Cortex of kidney (tissue), 1 donor: ENCODE results near the gene WNT5B.

Experiments used
- DNase-seq: peaks from one replicate; lab custom pipeline; 2025; lab: John Stamatoyannopoulos, UW

The WNT5B gene

DNA sequence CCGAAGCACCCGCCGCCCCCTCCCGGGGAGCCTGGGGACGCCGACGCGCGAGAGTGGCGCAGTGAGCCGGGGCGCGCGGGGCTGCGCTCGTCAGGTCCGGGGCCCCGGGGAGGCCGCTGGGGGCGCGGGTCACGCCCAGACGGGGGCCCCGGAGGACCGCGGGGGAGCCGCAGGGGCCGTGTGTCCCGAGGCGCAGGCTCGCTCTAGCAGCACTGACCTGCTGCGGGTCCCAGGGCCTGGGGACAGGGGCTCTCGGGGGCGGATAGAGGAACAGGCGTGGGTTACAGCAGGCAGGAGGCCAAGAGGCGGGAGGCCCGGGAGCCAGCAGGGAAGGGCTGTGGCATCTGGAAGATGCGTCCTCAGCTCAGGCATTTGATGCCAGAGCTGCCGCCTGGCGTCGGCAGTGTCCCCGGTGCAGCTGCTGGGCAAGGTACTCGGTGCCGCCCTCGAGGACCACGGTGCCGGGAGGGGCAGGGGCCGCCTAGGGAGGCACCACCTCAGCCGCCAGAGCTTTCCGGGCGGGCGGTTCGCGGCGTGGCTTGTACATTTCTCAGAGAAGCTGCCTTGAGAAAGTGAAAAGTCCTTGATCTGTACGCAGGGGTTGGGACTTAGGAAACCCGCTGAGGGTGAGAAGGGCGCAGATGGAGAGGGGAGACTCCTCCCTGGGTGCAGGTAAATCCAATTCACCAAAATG, 1.2 kb downstream of the WNT5B start:
- DNase-seq, result no peak

DNA sequence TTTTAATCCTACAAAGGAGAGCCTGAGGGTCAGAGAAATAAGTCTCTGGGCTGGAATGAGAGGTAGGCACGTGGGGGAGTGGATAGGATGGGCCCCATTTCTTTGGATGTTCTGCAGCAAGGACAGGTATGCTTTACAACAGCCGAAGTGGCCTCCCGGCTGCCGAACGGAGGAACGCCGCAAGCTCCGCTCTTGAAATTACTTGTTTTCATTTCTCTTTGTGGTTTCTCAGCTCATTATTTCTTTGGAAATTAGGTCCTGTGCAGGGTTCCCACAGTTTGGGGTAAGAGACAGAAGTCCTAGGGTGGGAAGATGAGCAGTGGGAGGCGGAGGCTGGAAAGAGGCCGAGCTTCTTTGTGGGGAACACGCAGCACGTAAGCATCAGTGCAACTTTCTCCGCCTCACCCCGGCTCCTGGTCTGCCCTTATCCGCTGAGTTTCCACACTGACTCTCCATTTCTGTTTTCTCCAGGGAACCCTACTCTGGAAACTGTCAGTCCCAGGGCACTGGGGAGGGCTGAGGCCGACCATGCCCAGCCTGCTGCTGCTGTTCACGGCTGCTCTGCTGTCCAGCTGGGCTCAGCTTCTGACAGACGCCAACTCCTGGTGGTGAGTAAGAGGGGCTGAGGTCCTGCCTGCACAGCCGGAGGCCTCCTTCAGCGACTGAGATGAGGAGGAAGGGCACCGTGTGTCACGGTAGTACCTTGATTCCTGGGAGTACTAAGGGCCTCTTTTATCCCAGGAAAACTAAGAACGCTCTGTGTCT, 2.0 kb downstream of the WNT5B start:
- no peak for DNase-seq

GRCh38 chr12:1632702-1633101, 3.7 kb downstream of the WNT5B start:
- no peak for DNase-seq

DNA sequence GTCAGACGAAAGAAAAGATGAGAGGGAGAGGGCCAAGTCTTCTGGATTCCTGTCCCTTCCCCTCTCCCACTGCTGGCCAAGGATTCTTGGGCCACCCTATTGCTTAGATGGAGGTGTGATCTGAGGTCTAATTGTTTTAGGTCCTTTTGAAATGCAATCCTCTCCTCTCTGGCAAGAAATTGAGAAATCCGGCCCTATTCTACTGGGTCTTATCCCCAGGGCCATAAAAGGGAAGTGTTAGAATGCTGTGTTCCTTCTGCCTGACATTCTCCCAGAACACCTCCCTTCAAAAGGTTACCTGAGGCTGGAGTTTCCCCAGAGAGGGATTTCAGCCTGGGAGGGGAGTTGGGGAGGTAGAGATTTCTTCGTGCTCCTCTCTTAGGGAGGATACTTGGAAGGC, 4.4 kb downstream of the WNT5B start:
- DNase-seq, result no peak

DNA sequence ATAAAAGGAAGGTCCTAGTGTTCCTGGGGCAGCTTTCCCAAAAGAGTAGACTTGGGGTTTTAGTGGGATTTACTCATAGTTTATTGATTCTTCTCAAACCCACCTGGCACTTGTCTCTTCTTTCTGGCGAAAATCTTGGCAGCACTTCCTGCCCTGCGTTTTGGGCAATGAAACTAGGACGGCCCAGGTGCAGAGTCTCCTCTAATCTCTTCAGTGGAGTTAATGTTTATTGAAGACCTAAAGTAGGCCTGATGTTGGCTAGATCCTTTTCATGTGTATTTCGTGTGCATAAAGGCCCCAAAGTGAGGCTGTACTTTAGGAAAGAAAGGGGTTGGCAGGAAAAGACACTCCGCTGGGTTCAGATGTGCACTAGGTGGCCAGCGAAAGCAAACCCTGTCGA, 5.1 kb downstream of the WNT5B start:
- DNase-seq, result no peak

- DNase-seq, result no peak
These were observed 5.7 kb downstream of the WNT5B start for GRCh38 chr12:1634590-1635191.

DNA sequence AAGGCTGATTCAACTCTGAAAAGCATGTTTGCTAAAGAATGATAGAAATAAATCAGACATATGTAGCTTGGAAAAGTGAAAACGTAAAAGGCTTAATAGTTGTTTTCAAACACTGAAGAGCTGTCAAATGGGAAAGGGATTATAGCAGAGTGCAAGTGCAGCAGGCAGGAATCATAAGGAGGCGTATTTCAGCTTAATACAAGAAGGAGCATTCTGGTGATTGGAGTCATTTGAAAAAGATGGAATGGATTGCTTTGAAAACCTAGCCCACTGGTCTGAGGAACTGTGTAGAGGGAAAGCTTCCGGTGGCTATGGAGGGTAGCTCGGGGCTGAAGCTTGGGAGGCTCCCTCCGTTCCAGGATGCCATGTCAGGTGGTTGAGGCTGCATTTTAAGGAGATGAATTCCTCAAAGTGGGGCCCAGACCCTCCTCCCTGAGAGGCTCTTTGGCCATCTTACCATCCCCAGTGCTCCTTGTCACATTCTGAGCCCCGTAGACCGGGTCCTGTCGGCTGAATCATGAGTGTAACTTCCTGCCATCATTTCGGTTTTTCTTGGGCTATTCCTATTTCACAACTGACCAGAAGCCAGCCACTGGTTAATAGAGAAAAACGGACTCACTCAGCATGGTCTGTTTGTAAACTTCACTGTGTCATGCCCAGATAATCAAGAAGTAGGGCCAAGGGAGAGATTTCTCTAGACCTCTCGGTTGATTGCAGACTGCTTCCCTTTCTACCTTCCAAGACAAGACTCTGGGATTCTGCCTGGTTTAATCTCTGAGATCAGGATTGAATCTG, 6.5 kb downstream of the WNT5B start:
- no peak for DNase-seq

DNA sequence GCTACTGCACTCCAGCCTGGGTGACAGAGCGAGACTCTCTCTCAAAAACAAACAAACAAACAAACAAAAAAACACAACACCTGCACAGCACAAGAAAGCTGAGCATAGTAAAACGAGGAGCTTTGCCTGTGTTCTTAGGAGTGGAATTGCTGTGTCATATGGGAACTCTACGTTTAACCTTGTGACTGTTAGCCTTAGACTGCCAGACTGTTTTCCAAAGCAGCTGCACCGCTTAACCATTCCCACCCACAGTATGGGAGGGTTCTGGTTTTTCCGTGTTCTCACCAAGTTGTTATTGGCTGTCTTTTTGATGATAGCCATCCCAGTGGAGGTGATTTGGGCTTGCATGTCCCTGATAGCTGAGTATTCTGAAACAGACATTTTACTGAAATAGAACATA, 9.2 kb downstream of the WNT5B start:
- no peak for DNase-seq

GRCh38 chr12:1639538-1639937, 10.5 kb downstream of the WNT5B start:
- no peak for DNase-seq

- DNase-seq, result no peak
These were observed 11.6 kb downstream of the WNT5B start for GRCh38 chr12:1640328-1641234.

GRCh38 chr12:1642513-1642912, 13.5 kb downstream of the WNT5B start:
- DNase-seq, result no peak

- DNase-seq, result no peak
These were observed 14.0 kb downstream of the WNT5B start for GRCh38 chr12:1643043-1643442.

DNA sequence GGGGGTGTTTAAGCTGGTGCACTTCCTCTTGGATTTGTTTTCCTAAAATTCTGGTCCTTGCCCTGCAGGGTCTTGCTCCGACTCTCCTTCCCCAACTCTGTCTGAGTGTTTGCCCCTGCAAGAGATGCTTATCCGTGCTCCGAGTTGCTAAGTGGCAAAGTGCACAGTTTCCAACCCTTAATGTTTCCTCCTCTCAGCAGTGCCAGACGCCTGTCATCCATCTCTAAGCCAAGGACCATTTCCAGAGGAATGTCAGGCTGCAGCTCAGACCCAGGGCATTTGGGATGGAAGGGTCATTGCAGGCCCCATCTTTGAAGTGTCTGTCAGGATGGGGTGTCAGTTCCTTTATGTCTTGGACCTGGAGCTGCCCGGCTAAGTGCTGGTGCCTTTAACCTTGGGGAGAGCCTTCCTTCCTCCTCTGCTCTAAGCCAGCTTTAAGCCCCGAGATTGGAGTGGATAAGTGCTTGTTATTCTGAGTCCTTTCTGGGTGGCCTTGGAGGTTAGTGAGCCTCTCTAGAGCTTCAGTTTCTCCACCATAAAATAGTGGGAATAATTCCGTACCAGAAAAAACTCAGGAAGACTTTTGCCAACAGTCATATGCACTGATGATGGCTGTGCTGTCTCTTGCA, 15.0 kb downstream of the WNT5B start:
- DNase-seq, result no peak

- no peak for DNase-seq
These were observed 15.8 kb downstream of the WNT5B start for GRCh38 chr12:1644534-1645438.

DNA sequence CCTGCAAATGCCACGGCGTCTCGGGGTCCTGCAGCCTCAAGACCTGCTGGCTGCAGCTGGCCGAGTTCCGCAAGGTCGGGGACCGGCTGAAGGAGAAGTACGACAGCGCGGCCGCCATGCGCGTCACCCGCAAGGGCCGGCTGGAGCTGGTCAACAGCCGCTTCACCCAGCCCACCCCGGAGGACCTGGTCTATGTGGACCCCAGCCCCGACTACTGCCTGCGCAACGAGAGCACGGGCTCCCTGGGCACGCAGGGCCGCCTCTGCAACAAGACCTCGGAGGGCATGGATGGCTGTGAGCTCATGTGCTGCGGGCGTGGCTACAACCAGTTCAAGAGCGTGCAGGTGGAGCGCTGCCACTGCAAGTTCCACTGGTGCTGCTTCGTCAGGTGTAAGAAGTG, 16.8 kb downstream of the WNT5B start:
- DNase-seq, result no peak

GRCh38 chr12:1646569-1647284, 17.7 kb downstream of the WNT5B start:
- no peak for DNase-seq

DNA sequence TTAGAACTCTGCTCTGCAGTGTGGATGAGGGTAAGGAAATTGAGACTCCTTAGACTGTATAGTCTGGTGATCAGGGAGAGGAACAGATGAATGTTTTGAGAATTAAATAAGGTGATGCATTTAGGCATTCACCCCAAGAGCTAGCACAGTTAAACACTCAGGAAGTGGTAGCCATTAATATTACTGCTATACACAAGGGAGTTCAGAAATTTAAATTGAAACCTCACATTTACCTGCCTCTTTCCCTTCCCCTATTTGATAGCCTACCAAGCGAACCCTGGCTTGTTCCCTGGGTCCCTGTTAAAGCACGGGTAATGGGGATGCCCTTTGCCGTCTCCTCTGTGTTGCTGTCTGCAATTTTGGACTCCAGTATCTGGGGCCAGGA, 18.2 kb downstream of the WNT5B start:
- DNase-seq, result no peak

DNA sequence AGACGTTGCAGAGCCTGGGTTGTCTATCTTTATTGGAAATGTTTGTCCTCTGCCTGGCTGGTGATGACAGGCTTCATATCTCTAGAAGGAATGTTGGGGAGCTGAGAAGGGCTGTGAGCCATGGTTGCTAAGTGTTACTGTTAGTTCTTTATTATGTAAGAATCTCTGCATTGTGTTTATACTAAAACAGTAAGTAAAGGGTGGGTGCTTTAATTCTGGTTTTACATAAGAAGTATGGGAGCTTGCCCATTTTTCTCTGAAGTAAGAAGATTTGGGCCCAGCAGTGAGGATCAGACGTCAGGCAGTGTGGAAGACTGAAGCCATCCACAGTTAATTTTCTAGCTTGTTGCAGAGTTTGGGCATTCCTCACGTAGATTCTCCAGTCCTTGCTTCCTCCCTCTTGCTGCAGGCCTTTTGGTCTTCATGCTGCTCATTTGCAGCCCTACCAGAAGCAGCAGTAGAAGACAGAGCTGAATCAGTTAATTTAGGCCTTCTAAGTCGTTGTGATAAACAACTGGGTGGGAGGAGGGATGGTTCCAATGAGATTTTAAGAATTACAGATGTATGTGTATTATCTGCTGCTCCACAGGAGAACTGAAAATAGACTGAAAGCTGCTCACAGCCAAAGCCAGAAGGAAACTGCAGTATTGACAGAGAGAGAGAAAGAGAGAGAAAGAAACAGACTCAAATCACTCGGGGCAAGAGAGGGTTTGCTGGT, 21.4 kb downstream of the WNT5B start:
- no peak for DNase-seq

DNA sequence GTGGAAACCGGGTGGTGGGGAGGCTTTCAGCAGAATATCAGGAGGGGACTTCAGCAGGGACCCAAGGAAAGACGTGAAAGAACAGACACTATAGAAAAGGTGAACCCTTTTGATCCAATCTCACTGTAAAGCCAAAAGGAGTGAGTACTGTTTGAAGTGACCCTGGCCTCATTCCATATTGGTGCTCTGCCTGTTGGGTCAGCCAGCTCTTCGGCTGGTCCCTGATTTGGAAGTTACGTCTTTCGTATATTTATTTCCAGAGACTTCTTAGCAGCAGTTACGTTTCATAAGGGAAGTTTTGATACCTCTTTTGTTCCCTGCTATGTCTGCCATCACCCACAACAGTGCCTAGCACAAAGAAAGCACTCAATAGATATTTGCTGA, 21.9 kb downstream of the WNT5B start:
- DNase-seq, result no peak
